Trophoblast cell (in vitro differentiated cells and primary cell): ENCODE data around the gene CCDC110.

Source experiments
- DNase-seq, 2 donors: peaks; one replicate each; pipeline ENCODE4 v3.0.0-alpha.2; 2016
- H2AFZ ChIP-seq: 2 replicates; pipeline ENCODE4 v1.6.1; 2013; ENCODE audit warnings: low read length, moderate library complexity, mild to moderate bottlenecking; ENCODE audit not compliant: insufficient read depth, poor library complexity
- H2AK5ac ChIP-seq: 2 replicates; pipeline ENCODE4 v1.6.1; 2013; ENCODE audit warnings: mild to moderate bottlenecking, low read length
- H2BK120ac ChIP-seq: 2 replicates; pipeline ENCODE4 v1.6.1; 2013; ENCODE audit warnings: low read length, mild to moderate bottlenecking, moderate library complexity; ENCODE audit not compliant: insufficient read depth, poor library complexity
- H2BK12ac ChIP-seq: 2 replicates; pipeline ENCODE4 v1.6.1; 2013; ENCODE audit warnings: mild to moderate bottlenecking, low read length, moderate library complexity
- H2BK5ac ChIP-seq: 2 replicates; pipeline ENCODE4 v1.6.1; 2013; ENCODE audit warnings: low read length, low read depth, moderate library complexity, mild to moderate bottlenecking; ENCODE audit not compliant: poor library complexity
- H3K14ac ChIP-seq: 2 replicates; pipeline ENCODE4 v1.6.1; 2013; ENCODE audit warnings: mild to moderate bottlenecking, low read length
- H3K18ac ChIP-seq: 2 replicates; pipeline ENCODE4 v1.6.1; 2013; ENCODE audit warnings: mild to moderate bottlenecking, low read length
- H3K23ac ChIP-seq: 2 replicates; pipeline ENCODE4 v1.6.1; 2013; ENCODE audit warnings: low read length
- H3K27ac ChIP-seq: 2 replicates; pipeline ENCODE4 v1.5.1; 2013; ENCODE audit warnings: low read depth, mild to moderate bottlenecking, inconsistent platforms, low read length, moderate library complexity
- H3K27me3 ChIP-seq: 2 replicates; pipeline ENCODE4 v1.6.1; 2013; ENCODE audit warnings: inconsistent platforms, mild to moderate bottlenecking, low read length, moderate library complexity; ENCODE audit not compliant: insufficient read depth
- H3K36me3 ChIP-seq, 2 experiments: 1 replicate in 1 of 2; 2 replicates in 1 of 2; pipeline ENCODE4 v1.6.1; 2013; ENCODE audit warnings: low read length in 2 of 2, mild to moderate bottlenecking in 2 of 2, moderate library complexity in 1 of 2; ENCODE audit not compliant: insufficient read depth in 2 of 2, control insufficient read depth in 1 of 2
- H3K4ac ChIP-seq: 2 replicates; pipeline ENCODE4 v1.6.1; 2013; ENCODE audit warnings: low read depth, mild to moderate bottlenecking, low read length, moderate library complexity
- H3K4me1 ChIP-seq, 2 experiments: 1 replicate in 1 of 2; 2 replicates in 1 of 2; pipeline ENCODE4 v1.6.1; 2013; ENCODE audit warnings: low read length in 2 of 2, mild to moderate bottlenecking in 2 of 2, moderate library complexity in 1 of 2; ENCODE audit not compliant: insufficient read depth in 2 of 2, control insufficient read depth in 1 of 2
- H3K4me2 ChIP-seq: 2 replicates; pipeline ENCODE4 v1.6.1; 2013; ENCODE audit warnings: inconsistent platforms, mild to moderate bottlenecking, low read length, moderate library complexity
- H3K4me3 ChIP-seq: 2 replicates; pipeline ENCODE4 v1.5.1; 2013; ENCODE audit warnings: mild to moderate bottlenecking, low read depth, low read length, inconsistent platforms
- H3K79me1 ChIP-seq: one replicate; pipeline ENCODE4 v1.6.1; 2013; ENCODE audit warnings: low read length
- H3K79me2 ChIP-seq: 2 replicates; pipeline ENCODE4 v1.6.1; 2013; ENCODE audit warnings: low read length, mild to moderate bottlenecking; ENCODE audit not compliant: control insufficient read depth, insufficient read depth, poor library complexity
- H3K9ac ChIP-seq: 2 replicates; pipeline ENCODE4 v1.6.1; 2013; ENCODE audit warnings: mild to moderate bottlenecking, low read length
- H3K9me3 ChIP-seq: 2 replicates; pipeline ENCODE4 v1.6.1; 2013; ENCODE audit warnings: low read depth, mild to moderate bottlenecking, control low read depth, inconsistent platforms, low read length; ENCODE audit not compliant: insufficient read depth
- H4K12ac ChIP-seq: 2 replicates; pipeline ENCODE4 v1.6.1; 2013; ENCODE audit warnings: low read depth, mild to moderate bottlenecking, low read length, moderate library complexity
- H4K8ac ChIP-seq: 2 replicates; pipeline ENCODE4 v1.6.1; 2013; ENCODE audit warnings: low read depth, mild to moderate bottlenecking, low read length, moderate library complexity
- H4K91ac ChIP-seq: one replicate; pipeline ENCODE4 v1.6.1; 2013; ENCODE audit warnings: low read depth, mild to moderate bottlenecking, low read length, moderate library complexity
- WGBS: extraction: QIAGEN DNeasy Blood & Tissue Kit; methylation state at CpG from one replicate; pipeline ENCODE4 v1.1.7; 2013; ENCODE audit warnings: missing lambda C conversion rate; ENCODE audit not compliant: insufficient read length, insufficient coverage; ENCODE audit errors: extremely low coverage; 5-methylcytosine and 5-hydroxymethylcytosine counted together

Gene CCDC110

DNA sequence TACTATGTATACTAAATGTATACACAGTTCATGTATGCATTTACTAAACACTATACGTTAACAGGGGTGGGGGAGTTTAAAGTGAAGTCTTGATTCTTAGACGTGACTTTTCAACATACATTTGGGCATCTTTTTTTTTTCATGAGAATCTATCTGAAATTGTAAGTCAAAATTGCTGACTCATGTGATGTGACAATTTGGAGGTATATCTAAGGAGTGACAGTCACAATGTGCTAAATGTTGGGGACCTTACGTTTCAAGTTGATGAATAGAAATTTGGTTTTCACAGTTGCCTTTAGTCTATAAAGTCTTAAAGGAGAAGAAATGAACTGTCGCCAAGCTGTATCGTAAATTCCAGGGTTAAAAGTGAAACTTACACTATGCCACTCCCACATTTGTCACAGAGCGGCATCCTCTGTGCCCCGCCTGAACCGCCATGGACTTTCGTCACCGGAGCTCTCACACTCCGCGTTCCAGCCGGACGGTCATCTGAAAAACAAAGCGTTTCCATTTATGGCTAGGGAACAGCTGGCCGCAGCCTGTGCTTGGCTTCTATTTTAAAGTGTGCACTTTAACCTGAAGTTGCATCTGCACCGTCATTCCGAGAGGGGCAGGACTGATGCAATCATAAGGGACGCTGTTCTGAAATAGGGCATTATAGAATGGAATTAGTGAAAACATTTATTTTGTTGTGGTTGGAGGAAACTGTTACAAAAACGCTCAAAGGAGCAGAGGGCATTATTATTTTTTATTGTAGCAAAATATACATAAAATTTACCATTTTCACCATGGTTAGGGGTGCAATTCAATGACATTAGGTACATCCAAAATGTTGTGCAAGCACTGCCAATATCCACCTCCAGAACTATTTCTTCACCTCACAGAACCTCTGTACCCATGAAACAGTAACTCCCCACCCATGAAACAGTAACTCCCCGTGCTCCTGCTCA lies 32.8 kb upstream of the CCDC110 start:
- H3K9me3 ChIP-seq, result peaks cover 6% of the 10 kb centered on the region
- no peak overlapping the region for H3K4me3 ChIP-seq
- no peak overlapping the region for H2BK12ac ChIP-seq
- peaks cover 2% of the 10 kb centered on the region in 2 experiments for H3K4me1 ChIP-seq
- no peak overlapping the region for H2AFZ ChIP-seq
- H3K79me1 ChIP-seq, result no peaks in the 10 kb centered on the region
- no peak overlapping the region for H3K4me2 ChIP-seq
- H2BK120ac ChIP-seq, result no peak overlapping the region
- H3K14ac ChIP-seq, result no peak overlapping the region
- no peaks in the 10 kb centered on the region for H3K27me3 ChIP-seq
- H3K18ac ChIP-seq, result no peak overlapping the region
- no peak overlapping the region for H3K9ac ChIP-seq
- DNase-seq, result peak; percentile 93 to 96
- H3K27ac ChIP-seq, result no peak overlapping the region
- H2AK5ac ChIP-seq, result no peak overlapping the region
- no peak overlapping the region for H4K12ac ChIP-seq
- no peak overlapping the region for H4K91ac ChIP-seq
- H3K4ac ChIP-seq, result no peak overlapping the region
- no peak overlapping the region for H4K8ac ChIP-seq
- no CpG with 5 or more reads among the region's 21 CpGs for WGBS
- H3K23ac ChIP-seq, result no peak overlapping the region
- H3K36me3 ChIP-seq, result peaks cover 2 to 6% of the 10 kb centered on the region in 2 experiments
- no peaks in the 10 kb centered on the region for H3K79me2 ChIP-seq
- no peak overlapping the region for H2BK5ac ChIP-seq

DNA sequence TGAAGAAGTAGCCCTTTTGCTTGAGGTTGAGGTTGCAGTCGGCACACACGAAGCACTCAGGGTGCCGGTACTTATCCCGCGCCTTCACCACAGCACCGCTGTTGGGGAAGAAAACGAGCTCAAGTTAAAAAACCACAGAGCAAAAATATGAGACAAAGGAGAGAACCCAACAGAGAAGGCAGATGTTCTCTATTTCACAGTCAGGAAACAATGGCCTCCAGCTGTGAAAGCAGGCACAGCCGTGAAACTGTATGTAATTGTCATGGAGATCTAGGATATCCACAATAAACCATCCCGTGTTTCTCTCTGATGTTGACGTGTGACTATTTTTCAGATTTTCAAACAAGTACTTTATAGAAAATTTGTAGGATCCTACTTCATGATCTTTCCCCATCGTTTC lies 30.9 kb upstream of the CCDC110 start:
- Histone ChIP-seq H2BK12ac (no peak overlapping the region), H4K8ac (no peak overlapping the region), H4K91ac (no peak overlapping the region), H3K18ac (no peak overlapping the region), H3K79me2 (no peaks in the 10 kb centered on the region), H3K27me3 (no peaks in the 10 kb centered on the region), H3K14ac (no peak overlapping the region), H4K12ac (no peak overlapping the region), H3K4me3 (no peak overlapping the region), H3K4me2 (no peak overlapping the region), H3K9ac (no peak overlapping the region), H3K23ac (no peak overlapping the region), H3K36me3 (peaks cover 2 to 6% of the 10 kb centered on the region in 2 experiments), H2AK5ac (no peak overlapping the region), H3K79me1 (no peaks in the 10 kb centered on the region), H2BK120ac (no peak overlapping the region), H3K4me1 (no peaks in the 10 kb centered on the region), H3K27ac (no peak overlapping the region), H3K4ac (no peak overlapping the region), H2BK5ac (no peak overlapping the region), H3K9me3 (peaks cover 6% of the 10 kb centered on the region), H2AFZ (no peak overlapping the region)
- DNase-seq, result no peak
- WGBS, result no CpG with 5 or more reads among the region's 11 CpGs

DNA sequence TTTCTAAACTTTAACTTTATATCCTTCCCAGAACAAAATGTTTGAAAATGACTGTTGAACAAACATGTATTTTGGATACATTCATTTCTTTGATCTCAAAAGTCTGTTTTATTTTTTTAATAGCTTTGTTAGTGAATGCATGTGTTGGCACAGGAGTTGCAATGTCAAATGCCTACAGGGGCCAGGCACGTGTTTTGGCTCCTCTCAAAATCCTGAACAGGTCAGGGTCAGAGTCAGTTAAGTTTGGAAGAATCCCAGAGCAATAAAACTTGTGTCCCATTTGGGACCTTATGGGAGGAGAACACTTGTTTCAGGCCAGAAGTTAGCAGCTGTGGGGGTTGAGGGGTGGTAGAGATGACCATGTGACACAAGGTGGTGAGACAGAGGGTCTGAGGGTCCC lies 29.0 kb upstream of the CCDC110 start:
- no peak overlapping the region for H3K4me3 ChIP-seq

DNA sequence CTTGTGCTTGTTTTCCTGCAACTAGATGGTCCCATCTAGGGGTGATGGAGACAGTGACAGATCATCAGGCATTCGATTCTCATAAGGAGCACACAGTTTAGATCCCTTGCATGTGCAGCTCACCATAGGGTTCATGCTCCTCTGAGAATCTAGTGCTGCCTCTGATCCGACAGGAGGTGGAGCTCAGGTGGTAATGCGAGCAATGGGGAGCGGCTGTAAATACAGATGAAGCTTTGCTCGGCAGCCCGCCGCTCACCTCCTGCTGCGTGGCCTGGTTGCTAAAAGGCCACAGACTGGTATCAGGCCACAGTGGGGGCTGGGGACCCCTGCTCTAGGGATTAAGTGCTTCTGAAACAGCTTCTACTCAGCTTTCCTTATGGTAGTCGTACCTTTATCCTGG lies 28.5 kb upstream of the CCDC110 start:
- Histone ChIP-seq H3K9me3 (peaks cover 6% of the 10 kb centered on the region), H4K91ac (no peak overlapping the region), H3K4me1 (no peaks in the 10 kb centered on the region), H2AFZ (no peak overlapping the region), H4K12ac (no peak overlapping the region), H3K9ac (no peak overlapping the region), H3K27me3 (no peaks in the 10 kb centered on the region), H3K36me3 (peaks cover 2 to 6% of the 10 kb centered on the region in 2 experiments), H3K4me2 (no peak overlapping the region), H3K79me1 (no peaks in the 10 kb centered on the region), H4K8ac (no peak overlapping the region), H3K18ac (no peak overlapping the region), H3K14ac (no peak overlapping the region), H2BK12ac (no peak overlapping the region), H3K4me3 (peak overlapping the region; percentile 18), H3K23ac (no peak overlapping the region), H3K4ac (no peak overlapping the region), H2AK5ac (no peak overlapping the region), H3K79me2 (no peaks in the 10 kb centered on the region), H3K27ac (no peak overlapping the region), H2BK5ac (no peak overlapping the region), H2BK120ac (no peak overlapping the region)
- DNase-seq, result no peak
- no CpG with 5 or more reads among the region's 9 CpGs for WGBS

More for the DNA sequence above, 29.0 kb upstream of the CCDC110 start:
- Histone ChIP-seq H2BK5ac (no peak overlapping the region), H3K14ac (no peak overlapping the region), H2BK12ac (no peak overlapping the region), H2AFZ (no peak overlapping the region), H3K23ac (no peak overlapping the region), H2BK120ac (no peak overlapping the region), H3K79me1 (no peaks in the 10 kb centered on the region), H3K36me3 (peaks cover 2 to 6% of the 10 kb centered on the region in 2 experiments), H2AK5ac (no peak overlapping the region), H3K79me2 (no peaks in the 10 kb centered on the region), H3K4me2 (no peak overlapping the region), H3K4ac (no peak overlapping the region), H3K9me3 (peaks cover 6% of the 10 kb centered on the region), H3K27ac (no peak overlapping the region), H3K9ac (no peak overlapping the region), H3K18ac (no peak overlapping the region), H4K91ac (no peak overlapping the region), H4K8ac (no peak overlapping the region), H3K4me1 (no peaks in the 10 kb centered on the region), H4K12ac (no peak overlapping the region), H3K27me3 (no peaks in the 10 kb centered on the region)
- no peak for DNase-seq
- WGBS, result no CpG with 5 or more reads among the region's 1 CpG
